MM.1S (cell line): ENCODE results near the gene MLIP.
"Not testable (repeated sequence)": the region's sequence is repeated elsewhere in the genome, so short reads cannot be mapped to it uniquely, and the experiment has no call there.

Source experiments
- EZH2 ChIP-seq: fragments of 300-600 bp; sonication (generic); optimal IDR thresholded peaks from 2 replicates; pipeline ENCODE3; 2017; ENCODE audit warnings: low read depth, mild to moderate bottlenecking, antibody characterized with exemption, low read length, mixed read lengths
- EZH2phosphoT487 ChIP-seq: fragments of 300-600 bp; sonication (generic); IDR thresholded peaks from 2 replicates; pipeline ENCODE4 v1.6.1; 2018; ENCODE audit warnings: antibody characterized with exemption, low read length
- TF ChIP-seq, protein P1 (sequence below): fragments of 300-600 bp; sonication (generic); IDR thresholded peaks from 2 replicates; pipeline ENCODE4 v1.5.1; 2016; ENCODE audit warnings: antibody characterized with exemption, low read length, mixed read lengths

DNA sequence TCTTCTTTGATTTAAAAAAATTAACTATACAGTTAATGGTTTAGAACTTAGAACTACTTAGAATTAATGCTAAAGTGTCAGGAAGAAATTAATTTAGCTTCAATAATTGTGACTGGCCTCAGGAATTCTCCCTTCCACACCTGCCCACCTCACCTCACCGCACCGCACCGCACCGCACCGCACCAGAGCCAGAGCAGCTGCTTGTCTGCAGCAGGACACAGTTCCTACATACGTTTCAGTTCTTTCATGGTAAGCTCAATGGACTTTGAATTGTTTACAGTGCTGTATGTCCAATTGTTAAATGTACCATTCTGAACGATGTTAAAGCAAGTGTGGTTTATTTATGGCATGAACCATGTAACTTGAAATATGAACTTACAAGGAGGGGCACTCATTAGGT, 98.7 kb downstream of the MLIP start:
- TF ChIP-seq, protein P1, sequence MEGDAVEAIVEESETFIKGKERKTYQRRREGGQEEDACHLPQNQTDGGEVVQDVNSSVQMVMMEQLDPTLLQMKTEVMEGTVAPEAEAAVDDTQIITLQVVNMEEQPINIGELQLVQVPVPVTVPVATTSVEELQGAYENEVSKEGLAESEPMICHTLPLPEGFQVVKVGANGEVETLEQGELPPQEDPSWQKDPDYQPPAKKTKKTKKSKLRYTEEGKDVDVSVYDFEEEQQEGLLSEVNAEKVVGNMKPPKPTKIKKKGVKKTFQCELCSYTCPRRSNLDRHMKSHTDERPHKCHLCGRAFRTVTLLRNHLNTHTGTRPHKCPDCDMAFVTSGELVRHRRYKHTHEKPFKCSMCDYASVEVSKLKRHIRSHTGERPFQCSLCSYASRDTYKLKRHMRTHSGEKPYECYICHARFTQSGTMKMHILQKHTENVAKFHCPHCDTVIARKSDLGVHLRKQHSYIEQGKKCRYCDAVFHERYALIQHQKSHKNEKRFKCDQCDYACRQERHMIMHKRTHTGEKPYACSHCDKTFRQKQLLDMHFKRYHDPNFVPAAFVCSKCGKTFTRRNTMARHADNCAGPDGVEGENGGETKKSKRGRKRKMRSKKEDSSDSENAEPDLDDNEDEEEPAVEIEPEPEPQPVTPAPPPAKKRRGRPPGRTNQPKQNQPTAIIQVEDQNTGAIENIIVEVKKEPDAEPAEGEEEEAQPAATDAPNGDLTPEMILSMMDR, result not testable (repeated sequence)
- not testable (repeated sequence) for TF ChIP-seq EZH2, EZH2phosphoT487
